GM21528 (cell line): ENCODE results near the gene RNF32.
"Not testable (repeated sequence)": the region's sequence is repeated elsewhere in the genome, so short reads cannot be mapped to it uniquely, and the experiment has no call there.

ENCODE experiments used
- ATAC-seq: cut with Tn5 transposase; IDR thresholded peaks from one replicate; pipeline ENCODE4 v1.9.1; 2021; ENCODE audit warnings: mild to moderate bottlenecking, moderate library complexity; ENCODE audit not compliant: unreplicated experiment, low FRiP score

RNF32 gene

DNA sequence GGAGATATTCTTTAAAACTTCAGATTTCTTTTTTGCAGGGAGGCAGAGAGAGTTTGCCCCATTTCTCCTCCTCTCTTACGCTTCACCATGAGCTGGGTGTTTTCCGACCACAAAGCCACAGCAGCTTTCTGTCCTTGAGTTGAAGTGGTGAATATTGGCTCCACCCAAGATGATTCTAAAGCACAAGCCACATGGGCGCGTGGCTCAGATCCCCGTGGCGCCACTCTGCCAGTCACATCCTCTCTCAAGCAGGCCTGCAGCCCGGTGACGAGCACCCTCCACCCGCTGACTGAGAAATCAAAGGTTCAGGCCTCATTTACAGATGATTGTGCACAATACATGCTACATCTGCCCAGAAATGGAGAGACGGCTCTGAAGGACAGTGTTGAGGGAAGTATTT is 27.6 kb upstream of the RNF32 start:
- no peak for ATAC-seq

DNA sequence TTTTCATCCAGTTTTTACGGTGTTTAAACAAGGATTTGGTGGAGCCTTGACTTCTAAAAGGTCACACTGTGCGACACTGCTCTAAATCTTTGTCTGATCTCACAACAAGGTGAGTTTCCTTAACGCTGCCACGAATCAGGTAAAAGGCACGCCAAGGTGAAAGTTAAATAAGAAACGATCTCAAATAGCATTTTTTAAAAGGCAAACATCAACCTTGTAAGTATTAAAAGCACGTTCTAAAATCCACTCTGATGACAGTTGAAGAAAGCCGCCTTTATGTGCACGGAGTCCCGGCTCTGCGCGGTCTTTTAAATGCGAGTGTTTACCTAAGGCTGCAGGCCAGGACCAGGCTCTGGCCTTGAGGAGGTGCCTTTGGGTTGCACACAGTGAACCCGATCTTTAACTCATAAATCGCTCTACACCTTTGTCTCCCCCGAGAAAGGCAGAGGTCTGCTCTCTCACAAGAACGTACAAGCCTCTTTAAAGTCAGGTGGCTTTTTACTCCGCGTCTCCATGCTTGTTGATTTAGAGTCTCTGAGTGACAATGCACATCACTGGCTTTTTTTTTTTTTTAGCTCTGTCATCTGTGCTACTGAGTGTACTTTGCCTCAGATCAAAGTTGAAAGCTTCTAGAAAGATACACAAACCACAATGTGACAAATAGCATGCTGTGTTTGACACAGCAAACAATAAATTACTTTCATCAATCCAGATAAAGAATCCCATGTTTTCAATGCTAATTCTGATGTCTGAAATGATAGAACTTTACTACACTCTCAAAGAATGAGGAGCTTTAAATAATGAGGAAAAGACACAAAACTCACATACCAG is 25.9 kb upstream of the RNF32 start:
- no peak for ATAC-seq

DNA sequence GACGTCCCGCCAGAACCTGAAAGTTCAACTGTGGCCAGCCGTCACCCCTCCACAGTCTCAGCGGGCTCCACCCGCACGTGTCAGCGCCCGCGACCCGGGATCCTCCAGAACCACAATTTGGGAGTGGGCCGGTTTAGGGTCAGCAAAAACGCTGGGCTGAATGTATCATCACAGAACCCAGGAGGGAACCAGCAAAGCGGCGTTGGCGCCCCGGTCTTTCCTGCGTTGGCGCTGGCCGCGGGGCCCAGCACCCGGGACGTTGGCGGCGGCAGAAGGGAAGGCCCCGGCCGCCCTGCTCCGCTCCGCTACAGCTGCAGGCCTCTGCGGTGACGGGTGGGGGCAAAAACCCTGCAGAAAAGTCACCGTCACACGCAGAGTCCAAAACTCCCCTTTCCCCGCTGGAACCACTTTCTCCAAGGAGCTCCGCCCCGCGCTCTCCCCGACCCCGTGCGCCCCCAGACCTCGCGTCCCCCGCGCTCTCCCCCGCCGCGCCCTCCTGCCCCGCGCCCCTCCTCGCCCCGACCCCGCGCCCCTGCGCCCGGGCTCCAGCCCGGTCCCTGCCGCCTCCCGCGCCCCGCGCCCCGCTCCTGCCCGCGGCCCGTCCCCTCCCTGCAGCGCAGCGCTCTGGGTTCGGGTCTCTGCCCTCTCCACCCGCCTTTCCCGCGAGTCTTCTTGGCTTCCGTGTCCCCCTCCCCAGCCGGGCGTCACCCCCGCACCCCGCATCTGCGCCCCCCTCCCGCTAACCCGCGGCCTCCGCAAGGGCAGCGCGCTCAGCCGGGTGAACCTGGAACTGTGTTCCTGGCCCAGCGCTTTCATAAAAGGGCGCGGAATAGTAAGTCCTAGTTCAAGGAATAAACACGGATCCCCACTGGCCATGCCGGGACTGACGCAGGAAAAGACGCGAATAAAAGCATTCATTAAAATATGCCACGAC is 24.0 kb upstream of the RNF32 start:
- ATAC-seq, result no peak

DNA sequence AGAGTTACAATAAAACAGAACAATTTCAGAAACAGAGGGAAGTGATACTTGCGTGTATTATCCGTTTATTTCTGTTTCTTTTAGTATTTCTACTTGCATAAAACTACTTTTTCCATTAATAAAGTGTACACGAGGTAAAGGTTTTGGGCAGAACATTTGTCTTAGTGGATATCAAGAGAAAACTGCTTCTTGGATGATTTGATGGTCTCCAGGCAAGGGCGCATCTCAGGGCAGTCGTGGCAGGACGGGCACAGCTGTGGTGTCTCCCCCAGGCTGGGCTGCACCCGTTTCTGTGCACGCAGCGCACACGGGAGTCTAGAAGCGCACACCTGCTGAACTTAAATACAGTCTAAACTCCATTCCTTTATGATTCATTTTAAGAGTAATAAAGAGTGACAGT is 23.4 kb upstream of the RNF32 start:
- no peak for ATAC-seq

GRCh38 chr7:156618078-156618779 is 22.3 kb upstream of the RNF32 start:
- ATAC-seq, result no peak

GRCh38 chr7:156618780-156619367 is 21.7 kb upstream of the RNF32 start:
- no peak for ATAC-seq

DNA sequence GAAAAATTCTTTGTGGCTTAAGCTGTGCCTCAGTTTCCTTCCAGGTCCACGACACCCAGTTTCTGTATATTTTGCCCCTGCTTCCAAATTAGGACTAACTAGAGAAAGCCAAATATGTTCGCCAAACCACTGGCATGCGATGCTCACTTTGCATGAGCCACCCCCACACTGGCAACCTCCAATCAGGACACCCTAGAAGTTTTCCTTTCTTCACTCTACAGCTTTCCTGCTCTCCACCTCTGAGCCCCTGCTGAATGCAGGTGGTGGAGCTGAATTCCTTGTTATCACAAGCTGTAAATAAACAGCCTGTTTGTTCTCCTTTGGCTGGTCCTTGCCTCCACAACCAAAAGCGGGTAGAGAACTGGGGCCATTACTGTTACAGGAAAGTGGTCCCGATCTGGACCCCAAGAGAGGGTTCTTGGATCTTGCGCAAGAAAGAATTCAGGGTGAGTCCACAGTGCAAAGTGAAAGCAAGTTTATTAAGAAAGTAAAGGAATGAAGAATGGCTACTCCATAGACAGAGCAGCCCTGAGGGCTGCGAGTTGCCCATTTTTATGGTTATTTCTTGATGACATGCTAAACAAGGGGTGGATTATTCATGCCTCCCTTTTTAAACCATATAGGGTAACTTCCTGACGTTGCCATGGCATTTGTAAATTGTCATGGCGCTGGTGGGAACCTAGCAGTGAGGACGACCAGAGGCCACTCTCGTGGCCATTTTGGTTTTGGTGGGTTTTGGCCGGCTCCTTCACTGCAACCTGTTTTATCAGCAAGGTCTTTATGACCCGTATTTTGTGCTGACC is 20.9 kb upstream of the RNF32 start:
- not testable (repeated sequence) for ATAC-seq

DNA sequence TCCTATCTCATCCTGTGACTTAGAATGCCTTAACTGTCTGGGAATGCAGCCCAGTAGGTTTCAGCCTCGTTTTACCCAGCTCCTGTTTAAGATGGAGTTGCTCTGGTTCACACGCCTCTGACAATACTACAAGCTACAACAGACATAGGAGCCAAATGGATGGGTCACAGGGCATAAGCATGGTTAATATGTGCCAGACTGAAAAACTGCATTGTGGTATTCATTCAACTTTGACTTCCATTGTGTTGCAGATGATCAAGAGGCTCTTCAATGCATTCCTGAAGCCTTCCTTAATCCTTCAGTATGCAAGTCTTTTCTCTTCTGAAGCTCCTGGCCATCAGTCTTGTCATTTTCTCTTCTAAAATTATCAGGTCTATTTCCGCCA is 20.3 kb upstream of the RNF32 start:
- ATAC-seq, result no peak

DNA sequence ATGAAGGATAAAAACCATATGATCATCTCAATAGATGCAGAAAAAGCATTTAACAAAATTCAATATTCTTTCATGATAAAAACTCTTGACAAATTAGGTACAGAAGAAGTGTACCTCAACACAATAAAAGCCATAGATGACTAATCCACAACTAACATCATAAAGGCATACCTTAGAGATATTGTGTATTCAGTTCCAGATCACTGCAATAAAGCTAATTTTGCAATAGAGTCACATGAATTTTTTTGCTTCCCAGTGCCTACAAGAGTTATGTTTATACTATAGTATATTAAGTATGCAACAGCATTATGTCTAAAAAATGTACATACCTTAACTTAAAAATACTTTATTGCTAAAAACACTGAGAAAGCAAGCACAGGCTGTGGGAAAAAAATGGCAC is 18.9 kb upstream of the RNF32 start:
- ATAC-seq, result no peak

DNA sequence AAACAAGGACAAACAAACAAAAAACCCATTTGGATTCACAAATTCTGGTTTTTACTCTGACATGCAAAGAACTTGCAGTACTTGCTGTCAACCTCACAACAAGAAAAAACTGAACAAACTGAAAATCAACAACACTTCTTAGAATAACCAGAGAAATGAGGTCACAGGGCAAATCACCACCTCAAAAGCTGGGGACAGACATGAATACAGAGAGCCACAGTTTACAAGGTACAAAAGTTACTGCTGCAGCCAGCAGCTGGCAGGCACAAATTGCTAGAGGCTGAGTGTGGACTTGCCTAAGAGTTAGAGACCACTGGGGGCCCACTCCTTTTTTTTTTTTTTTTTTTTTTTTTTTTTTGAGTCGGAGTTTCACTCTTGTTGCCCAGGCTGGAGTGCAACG is 15.0 kb upstream of the RNF32 start:
- no peak for ATAC-seq

DNA sequence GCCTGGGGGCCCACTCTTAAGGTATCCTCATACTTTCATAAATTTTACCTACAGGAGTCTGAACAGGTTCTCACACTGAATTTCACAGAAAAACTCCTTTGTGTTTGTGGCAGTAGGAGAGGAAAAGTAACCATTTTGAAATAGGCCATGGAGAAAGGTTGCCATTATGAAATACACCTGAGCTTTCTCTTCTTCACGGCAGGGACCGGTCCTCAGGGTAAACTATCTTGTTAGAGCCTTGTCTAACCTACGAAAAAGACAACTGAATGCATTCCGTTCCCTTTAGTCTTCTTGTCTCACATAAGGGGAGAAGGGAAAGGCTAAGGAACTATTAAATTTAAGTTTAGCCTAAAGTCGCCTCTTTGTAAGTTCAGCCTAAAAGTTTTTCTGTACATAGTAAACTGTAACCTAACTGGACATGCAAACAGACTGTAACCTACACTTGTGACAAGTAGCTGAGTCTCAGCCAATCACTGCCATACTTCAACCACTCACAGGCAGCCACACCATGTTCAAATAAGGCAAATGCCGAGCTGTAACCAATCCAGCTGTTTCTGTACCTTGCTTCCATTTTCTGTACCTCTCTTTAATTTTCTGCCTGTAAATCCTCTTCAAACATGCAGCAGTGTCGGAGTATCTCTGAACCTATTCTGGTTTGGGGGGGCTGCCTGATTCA is 14.2 kb upstream of the RNF32 start:
- no peak for ATAC-seq

- ATAC-seq, result no peak
Measured at GRCh38 chr7:156628562-156628961, 12.0 kb upstream of the RNF32 start.

DNA sequence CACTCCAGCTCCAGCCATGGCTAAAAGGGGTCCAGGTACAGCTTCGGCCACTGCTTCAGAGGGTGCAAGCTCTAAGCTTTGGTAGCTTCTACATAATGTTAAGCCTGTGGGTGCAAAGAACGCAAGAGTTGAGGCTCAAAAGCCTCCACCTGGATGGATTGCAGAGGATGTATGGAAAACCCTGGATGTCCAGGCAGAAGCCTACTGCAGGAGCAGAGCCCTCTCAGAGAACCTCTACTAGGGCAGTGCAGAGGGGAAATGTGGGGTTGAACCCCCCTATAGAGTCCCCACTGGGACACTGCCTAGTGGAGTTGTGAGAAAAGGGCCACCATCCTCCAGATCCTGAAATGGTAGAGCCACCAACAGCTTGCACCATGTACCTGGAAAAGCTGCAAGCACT is 10.7 kb upstream of the RNF32 start:
- ATAC-seq, result no peak

- no peak for ATAC-seq
Measured at GRCh38 chr7:156634117-156634516, 6.5 kb upstream of the RNF32 start.

GRCh38 chr7:156635529-156636385 is 4.8 kb upstream of the RNF32 start:
- ATAC-seq, result no peak

GRCh38 chr7:156637093-156637492 is 3.5 kb upstream of the RNF32 start:
- ATAC-seq, result not testable (repeated sequence)

- ATAC-seq, result no peak
Measured at GRCh38 chr7:156638443-156639077, 2.0 kb upstream of the RNF32 start.
